A172 (cell line): Measurements from ENCODE around the gene IRAG1. TPM values are rescaled to one million over a fixed set of nuclear protein-coding genes. Genes with fewer than 3 reads are reported as not detected.

ENCODE experiments used
- DNase-seq: peaks from one replicate; pipeline ENCODE4 v3.0.0-alpha.2; 2015; ENCODE audit warnings: low spot score
- total RNA-seq: library from RNA; depleted of rRNA; stranded (reverse); fragments of >200 nt; shearing (Covaris generic); gene quantifications from 2 replicates; pipeline ENCODE4 v1.2.3, GENCODE V29; 2014; rRNA removed

Gene IRAG1, protein sequence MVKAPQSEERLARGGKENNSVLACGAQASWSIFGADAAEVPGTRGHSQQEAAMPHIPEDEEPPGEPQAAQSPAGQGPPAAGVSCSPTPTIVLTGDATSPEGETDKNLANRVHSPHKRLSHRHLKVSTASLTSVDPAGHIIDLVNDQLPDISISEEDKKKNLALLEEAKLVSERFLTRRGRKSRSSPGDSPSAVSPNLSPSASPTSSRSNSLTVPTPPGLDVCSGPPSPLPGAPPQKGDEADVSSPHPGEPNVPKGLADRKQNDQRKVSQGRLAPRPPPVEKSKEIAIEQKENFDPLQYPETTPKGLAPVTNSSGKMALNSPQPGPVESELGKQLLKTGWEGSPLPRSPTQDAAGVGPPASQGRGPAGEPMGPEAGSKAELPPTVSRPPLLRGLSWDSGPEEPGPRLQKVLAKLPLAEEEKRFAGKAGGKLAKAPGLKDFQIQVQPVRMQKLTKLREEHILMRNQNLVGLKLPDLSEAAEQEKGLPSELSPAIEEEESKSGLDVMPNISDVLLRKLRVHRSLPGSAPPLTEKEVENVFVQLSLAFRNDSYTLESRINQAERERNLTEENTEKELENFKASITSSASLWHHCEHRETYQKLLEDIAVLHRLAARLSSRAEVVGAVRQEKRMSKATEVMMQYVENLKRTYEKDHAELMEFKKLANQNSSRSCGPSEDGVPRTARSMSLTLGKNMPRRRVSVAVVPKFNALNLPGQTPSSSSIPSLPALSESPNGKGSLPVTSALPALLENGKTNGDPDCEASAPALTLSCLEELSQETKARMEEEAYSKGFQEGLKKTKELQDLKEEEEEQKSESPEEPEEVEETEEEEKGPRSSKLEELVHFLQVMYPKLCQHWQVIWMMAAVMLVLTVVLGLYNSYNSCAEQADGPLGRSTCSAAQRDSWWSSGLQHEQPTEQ
- not detected in 2 replicates for total RNA-seq

GRCh38 chr11:10693509-10694081 is at the start of gene IRAG1:
Gene IRAG1, minus strand, starts transcription at chr11:10693755. Its CDS starts 153 bp downstream, at chr11:10693602.
- DNase-seq, result no peak

GRCh38 chr11:10742460-10743208 is 49.1 kb upstream of the IRAG1 start:
- peak; percentile 59 for DNase-seq

GRCh38 chr11:10735481-10736475 is 42.2 kb upstream of the IRAG1 start:
- peak; percentile 95 for DNase-seq

DNA sequence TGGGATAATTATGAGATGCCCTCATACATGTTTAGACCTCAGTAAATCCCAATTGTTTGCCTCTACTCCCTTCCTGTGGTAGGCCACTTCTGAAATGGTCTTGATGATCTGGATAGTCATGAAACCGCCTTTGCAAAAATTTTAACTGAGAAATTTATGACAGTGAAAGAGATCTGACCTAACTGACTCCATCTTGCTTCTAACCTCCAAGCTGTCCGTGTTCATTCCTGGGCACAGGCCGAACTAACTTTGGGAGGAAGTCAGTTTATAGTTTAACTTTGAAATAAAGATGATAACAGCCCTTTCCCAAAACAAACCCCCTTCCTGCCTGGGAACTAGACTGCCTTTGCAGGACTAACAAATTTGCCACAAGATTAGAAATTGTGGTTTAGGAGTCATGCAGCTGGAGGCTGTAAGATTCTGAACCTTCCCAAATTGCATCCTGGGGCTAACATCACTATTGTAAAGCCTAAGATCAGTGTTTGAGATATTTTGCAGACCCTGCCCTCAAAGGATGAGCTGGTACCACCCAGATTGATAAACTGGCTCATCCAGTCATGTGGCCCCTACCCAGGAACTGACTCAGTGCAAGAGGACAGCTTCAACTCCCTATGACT is 37.6 kb upstream of the IRAG1 start:
- DNase-seq, result no peak

DNA sequence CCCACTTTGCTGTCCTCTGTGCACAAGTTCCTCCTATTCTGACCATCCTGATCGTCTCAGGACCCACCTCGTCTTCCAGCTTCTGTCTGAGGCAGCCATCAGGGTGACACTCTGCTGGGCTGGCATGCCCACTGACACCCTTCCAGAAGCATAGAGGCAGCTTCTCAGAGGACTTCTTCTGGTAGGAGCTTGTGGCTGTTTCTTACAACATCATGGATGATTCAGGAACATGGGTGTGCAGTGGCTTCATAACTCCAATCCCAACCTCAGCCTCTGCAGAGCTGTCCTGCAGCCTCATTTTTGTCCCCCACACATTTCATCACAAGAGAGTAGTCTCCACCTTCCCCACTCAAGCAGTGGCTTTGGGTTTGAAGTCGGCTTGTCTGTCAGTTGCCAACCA is 36.6 kb upstream of the IRAG1 start:
- DNase-seq, result no peak

GRCh38 chr11:10728789-10729472 is 35.4 kb upstream of the IRAG1 start:
- DNase-seq, result no peak

DNA sequence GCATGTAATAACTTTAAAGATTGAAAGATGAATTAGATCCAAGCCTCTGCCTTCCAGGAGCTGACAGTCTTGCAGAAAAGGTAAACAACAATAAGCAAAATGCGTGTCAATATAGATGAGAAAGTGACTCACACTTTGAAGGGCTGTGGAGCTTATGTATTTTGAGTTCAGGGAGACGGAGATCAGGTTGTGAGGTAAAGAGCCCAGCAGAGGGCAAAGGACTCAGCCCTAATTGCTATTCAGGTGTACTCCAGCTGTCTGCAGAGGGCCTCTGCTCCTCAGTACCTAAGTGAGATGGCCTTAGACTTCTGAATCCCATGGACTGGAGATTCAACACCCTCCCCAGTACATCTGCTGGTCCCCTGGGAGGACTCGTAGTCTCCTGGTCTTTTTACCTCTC is 34.6 kb upstream of the IRAG1 start:
- DNase-seq, result no peak

- no peak for DNase-seq
Observed at GRCh38 chr11:10727146-10727851, 33.7 kb upstream of the IRAG1 start.

DNA sequence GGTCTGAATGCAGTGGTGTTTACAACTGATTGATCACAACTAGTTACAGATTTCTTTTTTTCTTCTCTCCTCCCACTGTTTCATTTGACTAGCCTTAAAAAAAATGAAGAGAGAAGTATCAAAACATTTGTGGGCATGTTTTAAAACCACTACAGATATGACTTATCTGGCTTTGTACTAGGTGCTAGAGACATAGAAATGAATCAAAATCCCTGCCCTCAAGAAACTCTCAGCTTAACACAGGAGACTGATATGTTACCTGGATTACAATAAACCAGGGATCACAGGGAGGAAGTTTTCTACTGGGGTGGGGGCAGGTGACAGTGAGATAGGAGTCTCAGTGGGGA is 32.3 kb upstream of the IRAG1 start:
- DNase-seq, result no peak

DNA sequence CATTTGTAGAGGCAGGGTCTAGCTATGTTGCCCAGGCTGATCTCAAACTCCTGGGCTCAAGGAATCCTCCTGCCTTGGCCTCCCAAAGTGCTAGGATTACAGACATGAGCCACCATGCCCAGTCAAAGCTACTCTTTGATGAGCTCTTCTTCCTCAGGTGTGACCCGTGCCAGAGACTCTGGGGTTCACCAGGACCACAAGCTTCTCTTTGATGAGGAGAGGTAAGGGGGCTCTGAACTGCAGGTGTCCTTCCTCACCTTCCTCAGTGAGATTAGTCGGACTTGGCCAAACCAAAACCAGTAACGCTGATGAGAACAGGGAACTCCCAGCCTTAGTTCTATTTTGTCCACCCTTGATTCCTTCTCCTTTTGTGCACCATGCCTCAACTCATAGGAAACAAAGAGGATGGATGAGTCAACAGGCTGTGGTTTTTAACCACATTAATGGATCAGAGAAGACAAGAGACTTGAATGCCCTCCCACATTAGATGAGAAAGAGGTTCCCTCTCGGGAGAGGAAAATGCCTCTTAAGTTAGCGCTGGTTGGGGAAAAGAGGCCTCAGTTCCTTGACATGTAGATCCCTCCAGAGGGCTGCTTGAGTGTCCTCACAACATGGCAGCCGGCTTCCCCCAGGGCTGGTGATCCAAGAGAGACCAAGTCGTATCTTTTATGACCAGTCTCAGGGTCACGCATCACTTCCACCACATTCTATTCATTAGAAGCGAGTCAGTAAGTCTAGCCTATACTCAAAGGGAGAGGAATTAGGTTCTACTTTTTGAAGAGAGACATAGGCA is 31.8 kb upstream of the IRAG1 start:
- DNase-seq, result peak; percentile 89

GRCh38 chr11:10722307-10722706 is 28.8 kb upstream of the IRAG1 start:
- no peak for DNase-seq

DNA sequence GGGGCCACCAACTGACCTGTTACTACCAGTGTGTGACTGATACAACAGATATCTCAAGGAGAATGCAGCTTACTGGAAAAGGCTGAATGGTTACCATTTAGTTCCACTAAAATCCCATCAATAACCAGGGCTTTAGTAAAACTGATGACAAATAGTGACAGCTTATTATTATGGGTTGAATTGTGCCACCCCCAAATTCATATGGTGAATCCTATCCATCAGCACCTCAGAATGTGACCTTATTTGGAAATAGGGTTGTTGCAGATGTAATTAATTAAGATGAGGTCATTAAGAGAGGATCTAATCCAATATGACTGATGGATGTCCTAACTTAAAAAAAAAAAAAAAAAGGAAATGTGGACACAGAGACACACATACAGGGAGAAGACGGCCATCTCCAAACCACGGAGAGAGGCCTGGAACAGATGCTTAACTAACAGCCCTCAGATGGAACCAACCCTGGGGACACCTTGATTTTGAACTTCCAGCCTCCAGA is 27.4 kb upstream of the IRAG1 start:
- DNase-seq, result no peak

DNA sequence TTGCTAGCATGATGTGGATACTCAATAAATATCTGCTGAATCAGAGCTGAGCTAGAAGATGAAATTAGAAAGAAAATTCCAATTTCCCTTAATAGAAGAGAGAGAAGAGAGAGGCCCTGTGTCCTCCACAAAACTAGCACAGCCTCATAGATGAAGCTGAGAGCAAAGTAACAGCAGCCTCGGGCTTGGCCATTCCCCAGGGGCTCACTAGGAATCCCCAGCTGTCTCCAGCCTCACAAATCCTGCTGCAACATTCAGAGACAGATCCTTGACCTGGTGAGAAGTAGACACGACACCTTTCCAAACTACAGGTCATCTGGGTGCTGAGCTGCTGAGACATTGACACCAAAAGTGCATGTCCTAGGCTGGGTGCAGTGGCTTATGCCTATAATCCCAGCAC is 26.1 kb upstream of the IRAG1 start:
- DNase-seq, result no peak

GRCh38 chr11:10716543-10717259 is 23.1 kb upstream of the IRAG1 start:
- no peak for DNase-seq

- DNase-seq, result no peak
Observed at GRCh38 chr11:10716122-10716521, 22.6 kb upstream of the IRAG1 start.

GRCh38 chr11:10715571-10715970 is 22.0 kb upstream of the IRAG1 start:
- DNase-seq, result no peak
